NOMO-1 (cell line): Measurements from ENCODE around the gene MRPL11.
"Not testable (repeated sequence)": the region's sequence is repeated elsewhere in the genome, so short reads cannot be mapped to it uniquely, and the experiment has no call there.

Experiments used
- DNase-seq, 2 experiments: peaks; one replicate each; lab custom pipeline; 2025; ENCODE audit not compliant: unreplicated experiment in 2 of 2; lab: John Stamatoyannopoulos, UW

The MRPL11 gene

DNA sequence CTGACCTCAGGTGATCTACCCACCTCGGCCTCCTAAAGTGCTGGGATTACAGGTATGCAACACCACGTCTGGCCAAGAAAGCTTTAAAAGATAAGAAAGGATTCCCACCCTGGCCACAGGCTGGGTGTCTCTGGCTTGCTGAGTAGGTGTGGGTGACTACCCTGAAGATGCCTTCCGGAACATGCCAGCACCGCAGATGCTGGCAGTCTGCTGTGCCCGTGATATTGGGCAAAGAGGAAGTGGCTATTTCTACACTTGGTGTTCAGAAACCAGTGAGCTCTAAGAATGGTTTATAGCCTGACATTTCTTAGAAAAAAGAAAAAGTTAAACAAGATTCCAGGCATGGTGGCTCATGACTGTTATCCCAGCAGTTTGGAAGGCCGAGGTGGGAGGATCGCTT is 6.1 kb downstream of the MRPL11 start:
- peak in 1 of 2 experiments; percentile 58 for DNase-seq

DNA sequence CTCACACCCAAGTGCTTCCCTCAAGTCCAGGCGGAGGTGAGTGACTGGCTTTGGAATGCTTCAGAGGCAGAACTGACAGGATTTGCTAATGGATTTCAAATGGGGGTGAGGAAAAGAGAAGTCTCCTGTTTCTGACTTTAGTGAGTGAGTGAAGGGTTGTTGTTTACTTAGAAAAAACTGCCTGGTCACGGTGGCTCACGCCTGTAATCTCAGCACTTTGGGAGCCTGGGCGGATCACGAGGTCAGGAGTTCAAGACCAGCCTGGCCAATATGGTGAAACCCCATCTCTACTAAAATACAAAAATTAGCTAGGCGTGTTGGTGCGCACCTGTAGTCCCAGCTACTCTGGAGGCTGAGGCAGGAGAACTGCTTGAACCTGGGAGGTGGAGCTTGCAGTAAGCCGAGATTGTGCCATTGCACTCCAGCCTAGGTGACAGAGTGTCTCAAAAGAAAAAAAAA is 6.7 kb downstream of the MRPL11 start:
- DNase-seq, result not testable (repeated sequence)

DNA sequence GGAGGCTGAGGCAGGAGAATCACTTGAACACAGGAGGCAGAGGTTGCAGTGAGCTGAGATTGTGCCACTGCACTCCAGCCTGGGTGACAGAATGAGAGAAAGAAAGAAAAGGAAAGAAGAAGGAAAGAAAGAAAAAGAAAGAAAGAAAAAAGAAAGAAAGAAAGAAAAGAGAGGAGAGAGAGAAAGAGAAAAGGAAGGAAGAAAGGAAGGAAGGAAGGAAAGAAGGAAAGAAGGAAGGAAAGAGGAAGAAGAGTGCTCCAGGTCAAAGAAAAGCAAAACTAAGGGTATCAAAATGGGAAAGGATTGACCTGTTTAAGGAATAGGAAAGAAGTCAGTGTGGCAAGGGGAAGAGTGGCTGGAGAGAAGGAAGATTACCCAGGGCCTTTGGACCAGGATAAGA is 7.4 kb downstream of the MRPL11 start:
- not testable (repeated sequence) for DNase-seq

DNA sequence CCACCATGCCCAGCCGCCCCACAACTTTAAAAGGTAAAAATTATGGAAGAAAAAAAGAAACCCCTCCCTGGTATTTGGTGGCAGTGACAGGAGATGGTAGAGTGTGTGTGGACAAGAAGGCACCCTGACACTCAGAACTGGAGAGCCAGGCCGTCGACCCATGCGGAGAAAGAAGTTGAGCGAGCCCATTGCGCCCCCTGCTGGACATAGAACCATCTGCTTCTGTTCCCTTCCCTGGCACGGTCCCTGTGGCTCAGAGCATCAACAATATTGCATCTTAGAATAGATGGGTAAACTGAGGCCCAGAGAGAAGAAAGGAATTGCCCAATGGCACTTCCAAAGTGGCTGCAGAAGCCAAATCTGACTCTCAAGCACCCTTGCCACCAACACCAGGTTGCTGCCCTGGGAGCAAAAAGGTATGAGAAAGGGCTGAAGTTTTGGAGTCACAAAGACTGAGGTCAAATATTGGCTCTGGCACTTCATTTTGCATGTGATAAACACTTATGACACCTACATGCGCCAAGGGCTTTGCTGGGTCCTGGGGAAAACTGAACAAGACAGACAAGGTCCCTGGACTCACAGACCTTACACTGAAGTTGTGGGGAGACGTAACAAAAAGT is 8.6 kb downstream of the MRPL11 start:
- DNase-seq, result peak; percentile 48 to 49

DNA sequence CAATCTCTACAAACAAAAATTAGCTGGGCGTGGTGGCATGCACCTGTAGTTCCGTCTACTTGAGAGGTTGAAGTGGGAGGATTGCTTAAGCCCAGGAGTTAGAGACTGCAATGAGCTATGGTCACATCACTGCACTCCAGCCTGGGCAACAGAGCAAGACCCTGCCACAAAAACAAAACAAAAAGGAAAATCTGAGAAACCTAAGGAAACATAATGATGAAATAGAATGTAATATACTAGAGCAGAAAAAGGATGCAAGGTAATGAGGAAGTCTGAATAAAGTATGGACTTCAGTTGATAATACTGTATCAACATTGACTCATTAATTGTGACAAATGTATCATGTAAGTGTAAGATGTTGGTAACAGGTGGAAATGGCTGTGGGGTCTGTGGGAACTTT is 9.7 kb downstream of the MRPL11 start:
- DNase-seq, result no peak

DNA sequence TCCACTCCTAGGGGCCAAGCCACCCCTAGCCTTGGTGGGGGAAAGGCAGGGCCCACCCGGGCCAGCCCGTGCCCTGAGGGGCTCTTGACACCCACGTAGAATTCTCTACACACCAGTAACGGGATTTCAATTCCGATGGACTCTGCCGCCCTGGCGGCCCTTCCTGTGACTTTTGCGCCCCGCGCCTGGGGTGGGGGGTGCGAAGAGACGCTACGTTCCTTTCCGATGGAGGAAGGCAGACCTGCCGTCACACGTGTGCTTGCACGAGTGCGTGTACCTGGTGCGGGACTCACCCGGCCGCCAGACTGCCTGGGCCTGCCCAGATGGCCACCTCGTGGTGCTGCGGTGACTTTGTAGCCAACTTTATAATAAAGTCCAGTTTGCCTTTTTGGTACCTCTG is 12.3 kb downstream of the MRPL11 start:
- no peak for DNase-seq

DNA sequence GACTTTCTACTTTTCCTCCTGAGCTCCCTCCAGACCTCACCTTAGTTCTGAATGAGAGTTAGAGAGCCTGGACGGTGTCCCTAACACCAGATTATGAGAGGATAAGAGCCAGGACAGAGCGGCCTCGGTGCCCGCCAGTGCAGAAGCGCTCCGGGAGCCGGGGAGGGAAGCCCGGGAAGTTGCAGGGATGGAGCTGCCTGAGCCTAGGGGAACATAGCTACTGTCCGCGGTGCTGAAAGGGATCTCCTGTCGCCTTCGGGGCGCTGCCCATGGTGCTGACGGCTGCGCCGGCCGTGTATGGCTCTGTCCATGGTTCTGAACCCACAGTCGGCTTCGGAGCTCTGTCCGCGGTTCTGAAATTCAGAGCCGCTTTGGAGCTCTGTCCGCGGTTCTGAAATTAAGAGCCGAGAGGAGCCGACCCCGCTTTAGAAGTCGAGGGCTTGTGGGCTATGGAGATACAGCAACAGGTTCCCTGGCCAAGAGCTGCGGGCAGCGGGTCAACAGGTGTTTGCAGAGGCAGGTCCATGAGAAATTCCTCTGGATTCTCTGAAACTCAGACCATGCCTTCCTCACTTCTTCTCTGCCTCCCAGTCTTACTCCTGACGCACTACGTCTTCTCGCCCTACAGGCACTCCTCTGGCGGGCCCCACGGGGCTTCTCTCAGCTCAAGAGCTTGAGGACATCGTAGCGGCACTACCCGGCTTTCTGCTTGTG is 17.0 kb downstream of the MRPL11 start:
- peak; percentile 47 to 74 for DNase-seq

DNA sequence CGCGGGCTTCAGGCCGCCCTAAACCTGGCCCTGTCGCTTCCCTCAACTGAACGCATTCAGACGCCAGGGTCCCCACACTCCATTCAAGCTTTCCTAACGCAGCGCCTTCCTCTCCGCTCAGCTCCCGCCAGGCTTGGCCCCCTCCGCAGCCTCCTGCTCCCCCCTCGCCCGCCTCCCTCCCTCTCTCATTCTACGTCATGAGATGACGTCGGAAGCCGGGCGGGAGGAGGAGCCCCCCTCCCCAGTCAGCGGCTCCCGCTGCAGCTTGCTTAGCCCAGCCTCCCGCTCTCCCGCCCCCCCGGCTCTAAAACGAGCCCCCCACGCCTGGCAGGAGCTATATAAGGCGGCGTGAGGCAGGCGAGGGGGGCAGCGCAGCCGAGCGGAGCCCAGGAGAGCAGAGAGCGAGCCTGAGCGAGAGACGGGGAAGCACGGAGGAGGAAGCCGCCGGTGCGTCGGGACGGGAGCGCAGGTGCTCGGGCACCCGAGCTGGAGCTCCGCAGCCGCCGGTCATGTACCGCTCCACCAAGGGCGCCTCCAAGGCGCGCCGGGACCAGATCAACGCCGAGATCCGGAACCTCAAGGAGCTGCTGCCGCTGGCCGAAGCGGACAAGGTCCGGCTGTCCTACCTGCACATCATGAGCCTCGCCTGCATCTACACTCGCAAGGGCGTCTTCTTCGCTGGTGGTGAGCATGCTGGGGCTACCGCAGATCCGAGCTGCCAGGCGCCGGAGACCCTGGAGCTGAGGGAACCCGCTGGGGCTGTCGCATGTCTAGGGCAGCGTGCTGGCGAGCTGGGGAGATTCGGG is 17.8 kb downstream of the MRPL11 start, which contains the start of gene NPAS4:
NPAS4 (plus strand) TSS at position 365 of the 806 bp plus-strand sequence; CDS start at position 510, 145 bp downstream.
- no peak for DNase-seq

DNA sequence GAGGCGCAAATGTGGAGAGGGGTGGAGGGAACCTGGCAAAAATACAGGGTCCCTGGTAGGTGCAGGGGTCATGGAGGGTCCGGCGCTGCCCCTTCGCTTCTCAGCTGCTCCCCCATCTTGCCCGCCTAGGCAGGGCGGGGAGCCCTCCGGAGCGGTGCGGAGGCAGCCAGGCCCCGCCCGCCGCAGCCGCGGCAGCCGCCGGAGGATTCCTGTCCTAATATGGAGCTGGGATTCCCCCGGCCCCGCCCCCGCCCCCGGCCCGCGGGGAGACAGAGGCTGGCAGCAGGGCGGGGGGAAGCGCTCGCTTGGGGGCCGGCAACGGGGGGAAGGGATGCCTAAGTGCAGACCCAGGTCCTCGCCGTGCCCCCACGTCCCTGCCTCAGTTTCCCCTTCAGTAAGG is 18.8 kb downstream of the MRPL11 start:
- no peak for DNase-seq

DNA sequence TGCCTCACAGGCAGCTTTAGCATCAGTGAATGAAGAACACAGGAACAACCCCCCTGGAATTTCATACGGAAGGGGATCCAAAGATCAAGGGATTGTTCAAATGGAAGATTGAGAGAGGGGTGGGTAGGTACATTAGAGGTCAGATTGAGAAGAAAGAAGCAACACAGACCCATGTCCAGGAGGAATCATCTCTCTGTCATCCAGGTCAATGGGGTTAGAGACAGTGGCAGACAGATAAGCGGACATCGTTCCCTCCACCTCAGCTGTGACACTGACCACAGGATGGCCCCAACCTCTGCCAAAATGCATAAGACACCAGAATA is 19.7 kb downstream of the MRPL11 start:
- no peak for DNase-seq

DNA sequence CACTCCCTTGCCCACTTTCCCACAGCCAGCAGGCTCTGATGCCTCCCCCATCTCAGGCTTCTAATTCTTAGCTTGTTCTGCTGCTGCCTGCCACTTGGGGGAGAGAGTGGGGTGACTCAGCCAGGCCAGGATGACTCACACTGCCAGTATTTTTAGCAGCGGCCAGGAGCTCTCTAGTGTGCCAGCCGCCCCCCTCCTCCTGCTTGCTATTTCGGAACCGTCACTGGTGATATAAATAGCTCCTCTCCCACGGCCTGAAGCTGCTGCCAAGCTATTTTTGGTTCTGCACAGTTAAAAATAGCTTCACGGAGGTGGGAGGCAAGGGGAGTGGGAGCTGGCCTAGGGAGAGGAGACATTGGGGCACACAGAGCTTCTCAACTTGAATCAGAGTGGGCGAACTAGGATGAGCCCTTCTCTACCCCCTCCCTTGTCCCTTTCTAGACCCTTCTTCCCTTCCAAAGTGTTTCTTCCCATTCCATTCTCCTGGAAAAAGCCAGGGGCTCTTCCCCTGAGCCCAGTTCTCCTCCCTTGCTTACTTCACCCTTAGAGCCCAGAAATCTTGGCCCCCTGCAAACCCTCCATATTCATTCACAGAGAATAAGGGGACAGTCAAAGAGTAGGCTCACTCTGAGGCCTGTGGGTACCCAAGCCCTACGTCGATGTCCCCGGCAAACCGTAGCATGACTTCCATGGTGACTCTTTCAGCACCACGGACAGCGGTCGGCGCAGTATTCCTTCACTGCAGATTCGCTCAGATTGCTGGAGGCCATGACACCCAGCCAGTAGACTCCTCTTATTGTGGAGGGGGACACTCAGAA is 20.3 kb downstream of the MRPL11 start:
- peak; percentile 79 to 90 for DNase-seq

DNA sequence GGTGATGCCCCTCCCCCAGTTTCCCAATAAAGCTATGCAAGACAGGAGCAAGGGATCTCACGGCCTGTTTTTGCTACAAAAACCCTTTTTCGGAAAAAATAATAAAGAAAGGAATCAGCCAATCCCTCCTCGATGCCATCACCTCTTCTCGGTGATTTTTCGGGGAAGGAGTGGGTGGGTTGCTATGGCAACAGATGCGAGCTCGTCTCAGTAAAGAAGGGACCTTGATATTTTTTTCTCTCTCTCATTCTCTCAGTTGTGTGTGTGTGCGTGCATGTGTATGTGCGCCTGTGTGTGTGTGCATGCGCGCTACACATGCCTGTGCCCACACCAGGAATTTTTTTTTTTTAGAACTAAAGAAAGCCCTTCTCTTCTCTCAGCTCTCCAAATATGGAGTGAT is 21.6 kb downstream of the MRPL11 start:
- DNase-seq, result no peak

DNA sequence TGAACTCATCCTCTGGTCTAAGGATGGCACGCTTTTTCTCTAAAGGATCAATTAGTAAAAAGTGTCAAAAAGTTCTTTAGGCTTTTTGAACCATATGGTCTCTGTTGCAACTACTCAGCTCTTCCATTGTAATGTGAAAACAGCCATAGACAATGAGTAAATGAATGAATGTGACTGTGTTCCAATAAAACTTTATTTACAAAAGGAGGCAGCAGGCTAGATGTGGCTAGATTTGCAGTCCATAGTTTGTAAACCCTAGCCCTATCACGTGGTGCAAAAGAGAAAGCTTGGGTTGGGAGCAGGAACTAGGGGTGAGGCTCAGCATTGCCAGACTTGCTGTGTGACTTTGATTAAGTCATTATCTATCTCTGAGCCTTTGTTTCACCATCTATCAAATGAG is 23.2 kb downstream of the MRPL11 start:
- no peak for DNase-seq

DNA sequence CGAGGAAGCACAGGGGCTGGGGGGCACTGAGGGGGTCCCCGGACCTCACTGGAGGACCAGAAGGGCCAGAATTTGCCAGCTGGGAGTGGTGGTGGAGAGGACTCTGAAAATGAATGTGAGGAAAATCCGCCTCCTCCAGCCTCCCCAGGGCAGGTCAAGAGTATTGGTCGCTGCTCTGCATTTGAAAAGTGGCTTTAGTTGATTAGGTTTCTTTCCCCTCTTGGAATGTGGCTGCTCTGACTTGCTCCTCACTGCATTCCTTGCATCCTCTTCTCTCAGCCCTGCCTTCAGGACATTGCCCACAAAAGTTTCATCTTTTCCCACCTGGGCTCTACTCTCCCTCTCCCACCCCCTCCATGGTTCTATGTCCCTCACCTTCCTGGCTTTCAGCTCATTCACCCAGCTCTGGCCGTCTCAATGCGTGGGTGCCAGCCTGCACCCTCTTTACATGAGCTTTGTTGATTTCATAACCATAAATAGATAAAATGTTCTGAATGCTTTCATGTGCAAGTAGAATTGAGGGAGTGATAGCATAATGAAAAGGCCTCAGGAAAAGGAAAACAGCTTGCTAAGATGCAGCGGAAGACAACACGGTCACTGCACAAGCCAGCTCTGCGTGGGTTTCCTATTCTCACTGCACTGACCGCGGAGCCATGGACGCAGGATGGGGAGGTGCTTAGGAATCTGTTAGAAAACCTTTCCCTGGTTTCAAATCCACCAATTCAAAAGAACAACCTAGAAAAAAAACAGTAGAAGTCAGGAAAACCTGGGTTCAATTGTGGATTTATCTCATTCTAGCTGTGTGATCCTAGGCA is 24.3 kb downstream of the MRPL11 start:
- no peak for DNase-seq

DNA sequence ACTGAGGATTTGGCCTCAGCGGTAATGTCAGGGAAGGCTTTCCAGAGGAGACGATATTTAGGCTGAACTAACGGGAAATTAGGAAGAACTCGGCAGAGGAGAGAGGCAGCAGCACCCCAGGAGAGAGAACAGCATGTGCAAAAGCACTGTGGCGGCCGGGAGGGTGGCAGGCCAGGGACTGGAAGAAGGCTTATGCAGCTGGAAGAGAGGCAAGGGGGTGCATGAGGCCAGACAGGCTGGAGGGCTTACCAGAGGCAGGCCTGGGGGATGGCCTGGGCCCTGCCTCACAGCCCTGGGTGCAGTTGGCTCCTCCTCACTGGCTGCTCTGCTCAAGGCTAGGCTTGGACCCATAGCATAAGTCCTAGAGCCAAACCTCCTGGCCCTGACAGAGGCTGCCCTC is 25.5 kb downstream of the MRPL11 start:
- DNase-seq, result no peak

DNA sequence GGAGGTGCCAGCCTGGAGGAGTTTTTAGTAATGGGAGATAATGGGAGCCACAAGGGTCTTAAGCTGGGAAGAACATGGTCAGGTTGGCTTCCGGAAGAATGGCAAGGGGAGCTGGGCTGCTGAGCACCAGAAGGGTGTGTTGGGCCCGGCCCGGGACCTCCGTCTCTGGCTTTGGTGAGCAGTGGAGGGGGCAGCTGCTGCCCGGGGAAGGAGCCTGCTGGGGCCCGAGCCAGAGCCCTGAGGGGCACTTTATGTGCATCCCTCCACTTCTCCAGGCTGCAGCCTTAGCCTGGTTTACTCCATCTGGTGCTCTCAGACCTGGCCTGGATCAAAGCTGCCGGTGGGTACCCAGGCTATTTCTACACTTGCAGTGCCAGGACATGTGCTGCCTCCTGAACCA is 26.5 kb downstream of the MRPL11 start:
- no peak for DNase-seq

DNA sequence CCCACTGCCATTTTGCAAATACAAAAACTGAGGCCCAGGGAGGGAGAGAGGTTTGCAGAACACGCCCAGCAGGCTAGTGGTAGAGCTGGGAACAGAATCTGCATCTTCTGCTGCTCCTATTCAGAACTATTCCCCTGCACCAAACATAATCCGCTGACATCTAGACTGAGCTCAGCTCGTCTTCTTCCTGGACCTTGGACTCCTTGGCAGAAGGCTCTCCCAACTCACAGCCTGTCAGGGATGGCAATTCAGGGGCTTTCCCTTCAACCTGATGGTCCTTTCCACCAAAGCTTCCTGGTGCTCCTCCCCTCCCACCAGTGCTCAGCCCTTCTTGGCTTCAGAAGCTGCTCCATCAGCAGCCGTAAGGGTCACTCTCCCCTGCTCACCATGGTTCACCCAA is 27.3 kb downstream of the MRPL11 start:
- no peak for DNase-seq

DNA sequence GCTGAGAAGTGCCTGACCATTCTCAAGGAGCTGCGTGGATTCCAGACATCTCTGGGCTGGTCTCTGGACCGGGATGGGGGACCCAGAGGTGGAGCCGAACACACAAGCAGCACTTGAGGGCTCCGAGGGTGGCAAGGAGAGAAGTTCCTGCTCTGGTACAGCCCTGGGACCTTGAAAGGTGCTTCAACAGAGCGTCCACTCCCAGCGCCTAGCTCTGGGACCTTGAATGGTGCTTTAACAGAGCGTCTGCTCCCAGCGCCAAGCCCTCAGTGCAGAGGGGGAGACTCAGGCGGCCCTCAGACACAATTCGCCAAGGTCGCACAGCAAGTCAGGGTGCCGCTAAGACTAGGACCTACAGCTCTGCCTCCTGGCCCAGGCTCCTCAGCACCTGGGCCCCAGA is 28.5 kb downstream of the MRPL11 start:
- no peak for DNase-seq

DNA sequence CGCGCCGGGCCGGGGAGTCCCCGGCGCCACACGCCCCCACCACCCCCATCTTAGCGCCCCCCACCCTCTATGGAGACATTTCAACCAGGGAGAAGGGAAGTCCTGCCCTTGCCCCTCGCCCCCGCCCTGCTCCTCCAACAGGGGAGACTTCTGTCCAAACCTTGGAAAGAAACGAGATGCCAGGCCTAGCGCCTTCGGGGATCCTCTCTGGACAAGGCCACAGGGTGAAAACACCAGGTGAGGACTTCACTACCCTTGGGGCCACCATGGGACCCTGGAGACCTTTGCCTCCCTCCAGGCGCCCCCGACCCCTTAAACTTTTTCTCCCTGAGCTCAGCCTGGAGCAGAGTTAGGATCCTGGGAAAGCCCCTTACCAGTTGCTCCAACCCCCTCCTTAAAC is 29.4 kb downstream of the MRPL11 start:
- DNase-seq, result no peak
